Endodermal cell (in vitro differentiated cells): ENCODE data around the gene JPT2. TPM values are rescaled to one million over a fixed set of nuclear protein-coding genes. Genes with fewer than 3 reads are reported as not detected.
"Not testable (repeated sequence)": the region's sequence is repeated elsewhere in the genome, so short reads cannot be mapped to it uniquely, and the experiment has no call there.

ENCODE experiments used
- DNase-seq: peaks from one replicate; pipeline ENCODE4 v3.0.0-alpha.2; 2017
- H3K27ac ChIP-seq: 2 replicates; pipeline ENCODE4 v1.5.1; 2013; ENCODE audit warnings: mild to moderate bottlenecking, low read depth, low read length, moderate library complexity
- H3K27me3 ChIP-seq: 2 replicates; pipeline ENCODE4 v1.6.1; 2013; ENCODE audit warnings: mild to moderate bottlenecking, low read length, moderate library complexity; ENCODE audit not compliant: insufficient read depth, control insufficient read depth, poor library complexity, severe bottlenecking
- H3K36me3 ChIP-seq: 2 replicates; pipeline ENCODE4 v1.7.0; 2013; ENCODE audit warnings: mild to moderate bottlenecking, low read length, moderate library complexity; ENCODE audit not compliant: control insufficient read depth, insufficient read depth
- H3K4me1 ChIP-seq: one replicate; pipeline ENCODE4 v1.7.0; 2013; ENCODE audit warnings: low read length; ENCODE audit not compliant: control insufficient read depth, insufficient read depth
- H3K4me3 ChIP-seq: 2 replicates; pipeline ENCODE4 v1.5.1; 2013; ENCODE audit warnings: mild to moderate bottlenecking, low read length, moderate library complexity
- H3K9ac ChIP-seq: 2 replicates; pipeline ENCODE4 v1.6.1; 2013; ENCODE audit warnings: mild to moderate bottlenecking, low read length, moderate library complexity; ENCODE audit not compliant: poor library complexity, severe bottlenecking; ENCODE audit errors: extremely low read depth
- H3K9me3 ChIP-seq: 2 replicates; pipeline ENCODE4 v1.6.1; 2013; ENCODE audit warnings: mild to moderate bottlenecking, low read length, moderate library complexity; ENCODE audit not compliant: control insufficient read depth
- H3K27ac Mint-ChIP-seq: 2 replicates; pipeline ENCODE4 v1.8.0; 2020; ENCODE audit warnings: mixed read lengths
- H3K27me3 Mint-ChIP-seq: 2 replicates; pipeline ENCODE4 v1.8.0; 2021; ENCODE audit warnings: mild to moderate bottlenecking, mixed read lengths; ENCODE audit not compliant: insufficient read depth
- H3K36me3 Mint-ChIP-seq: 2 replicates; pipeline ENCODE4 v1.8.0; 2020; ENCODE audit warnings: low read depth, mixed read lengths
- H3K4me1 Mint-ChIP-seq: 2 replicates; pipeline ENCODE4 v1.8.0; 2020; ENCODE audit warnings: mixed read lengths
- H3K4me3 Mint-ChIP-seq: 2 replicates; pipeline ENCODE4 v1.8.0; 2020; ENCODE audit warnings: mild to moderate bottlenecking, moderate library complexity, mixed read lengths
- H3K9me3 Mint-ChIP-seq: 2 replicates; pipeline ENCODE4 v1.8.0; 2020; ENCODE audit warnings: mild to moderate bottlenecking, mixed read lengths
- WGBS, 2 experiments: methylation state at CpG; one replicate each; pipeline versions ENCODE4 v1.1.5 to v1.1.7; 2013; ENCODE audit warnings: missing lambda C conversion rate in 2 of 2, mixed read lengths in 1 of 2; ENCODE audit not compliant: insufficient coverage in 1 of 2, insufficient read length in 1 of 2; 5-methylcytosine and 5-hydroxymethylcytosine counted together
- total RNA-seq, 2 donors: library from RNA; stranded (reverse); fragmentation: NEBNext Ultra II Directional in 1 of 2; extraction: Animal tissue kit (Norgen Biotek cat#: 25700) in 1 of 2; gene quantifications; 2 replicates in 1 of 2; 3 replicates in 1 of 2; pipeline ENCODE4 v1.2.1, GENCODE V29; 2021
- TF ChIP-seq, protein P1 (sequence below): fragments of 200-600 bp; sonication (generic); conservative IDR thresholded peaks from 2 replicates; pipeline ENCODE4 v1.5.0; 2021; ENCODE audit warnings: antibody characterized with exemption, mild to moderate bottlenecking

The JPT2 gene
- total RNA-seq, 2 donors from 2014 or later, result 161 to 168 TPM

DNA sequence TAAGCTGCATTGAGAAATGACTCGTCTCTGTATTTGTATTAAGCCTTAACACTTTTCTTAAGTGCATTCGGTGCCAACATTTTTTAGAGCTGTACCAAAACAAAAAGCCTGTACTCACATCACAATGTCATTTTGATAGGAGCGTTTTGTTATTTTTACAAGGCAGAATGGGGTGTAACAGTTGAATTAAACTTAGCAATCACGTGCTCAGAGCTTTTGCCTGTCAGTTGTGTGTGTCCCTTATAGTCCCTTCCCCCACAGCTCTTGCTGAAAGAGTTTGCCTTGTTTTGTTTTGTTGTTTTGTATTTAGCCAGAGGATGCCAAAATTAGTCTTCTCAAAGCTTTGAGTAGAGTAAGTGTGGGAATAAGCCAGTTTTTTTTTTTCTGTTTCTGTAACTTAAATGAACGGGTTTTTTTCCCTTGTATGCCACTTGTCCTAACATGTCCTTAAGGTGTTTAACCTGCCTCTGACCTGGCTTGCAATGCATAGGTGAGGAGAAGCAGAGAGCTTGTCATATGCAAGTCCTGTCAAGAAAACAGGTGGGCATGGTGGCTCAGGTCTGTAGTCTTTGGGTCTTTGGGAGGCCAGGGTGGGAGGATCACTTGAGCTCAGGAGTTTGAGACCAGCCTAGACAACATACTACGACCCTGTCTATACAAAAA is 23.3 kb downstream of the JPT2 start:
- Histone ChIP-seq H3K4me1 (no peaks in the 10 kb centered on the region), H3K36me3 (peaks cover 73% of the 10 kb centered on the region), H3K4me3 (no peak overlapping the region), H3K9me3 (no peaks in the 10 kb centered on the region), H3K27me3 (no peaks in the 10 kb centered on the region), H3K9ac (no peak overlapping the region), H3K27ac (no peak overlapping the region)
- Mint-ChIP-seq H3K36me3 (peaks cover 69% of the 10 kb centered on the region), H3K4me1 (no peaks in the 10 kb centered on the region), H3K27me3 (no peaks in the 10 kb centered on the region), H3K4me3 (no peak overlapping the region), H3K9me3 (no peaks in the 10 kb centered on the region), H3K27ac (peak overlapping the region; percentile 53)
- 93 to 98% methylated on average over 5 of the region's 6 CpGs for WGBS, 2 experiments
- TF ChIP-seq, protein P1, sequence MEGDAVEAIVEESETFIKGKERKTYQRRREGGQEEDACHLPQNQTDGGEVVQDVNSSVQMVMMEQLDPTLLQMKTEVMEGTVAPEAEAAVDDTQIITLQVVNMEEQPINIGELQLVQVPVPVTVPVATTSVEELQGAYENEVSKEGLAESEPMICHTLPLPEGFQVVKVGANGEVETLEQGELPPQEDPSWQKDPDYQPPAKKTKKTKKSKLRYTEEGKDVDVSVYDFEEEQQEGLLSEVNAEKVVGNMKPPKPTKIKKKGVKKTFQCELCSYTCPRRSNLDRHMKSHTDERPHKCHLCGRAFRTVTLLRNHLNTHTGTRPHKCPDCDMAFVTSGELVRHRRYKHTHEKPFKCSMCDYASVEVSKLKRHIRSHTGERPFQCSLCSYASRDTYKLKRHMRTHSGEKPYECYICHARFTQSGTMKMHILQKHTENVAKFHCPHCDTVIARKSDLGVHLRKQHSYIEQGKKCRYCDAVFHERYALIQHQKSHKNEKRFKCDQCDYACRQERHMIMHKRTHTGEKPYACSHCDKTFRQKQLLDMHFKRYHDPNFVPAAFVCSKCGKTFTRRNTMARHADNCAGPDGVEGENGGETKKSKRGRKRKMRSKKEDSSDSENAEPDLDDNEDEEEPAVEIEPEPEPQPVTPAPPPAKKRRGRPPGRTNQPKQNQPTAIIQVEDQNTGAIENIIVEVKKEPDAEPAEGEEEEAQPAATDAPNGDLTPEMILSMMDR, result no peak
- no peak for DNase-seq

DNA sequence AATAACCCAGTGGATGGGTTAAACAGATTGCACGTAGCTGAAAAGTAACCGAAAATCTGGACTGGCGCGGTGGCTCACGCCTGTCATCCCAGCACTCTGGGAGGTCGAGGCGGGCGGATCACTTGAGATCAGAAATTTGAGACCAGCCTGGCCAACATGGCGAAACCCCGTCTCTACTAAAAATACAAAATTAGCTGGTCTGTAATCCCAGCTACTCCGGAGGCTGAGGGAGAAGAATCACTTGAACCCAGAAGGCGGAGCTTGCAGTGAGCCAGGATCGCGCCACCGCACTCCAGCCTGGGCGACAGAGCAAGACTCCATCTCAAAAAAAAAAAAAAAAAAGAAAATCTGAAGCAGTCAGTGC is 27.2 kb downstream of the JPT2 start:
- peak; percentile 67 for DNase-seq
- H3K4me1 ChIP-seq, H3K9me3 ChIP-seq, H3K27me3 Mint-ChIP-seq, H3K9me3 Mint-ChIP-seq, H3K27me3 ChIP-seq, H3K4me1 Mint-ChIP-seq: not testable (repeated sequence)
- Histone ChIP-seq H3K27ac (peak overlapping the region; percentile 86), H3K9ac (peak overlapping the region; percentile 88), H3K36me3 (peaks cover 39% of the 10 kb centered on the region), H3K4me3 (peak overlapping the region; percentile 89)
- H3K27ac Mint-ChIP-seq, result peak overlapping the region; percentile 96
- WGBS, 2 experiments, result 1 to 2% methylated on average over 9 to 16 of the region's 16 CpGs
- peaks cover 31% of the 10 kb centered on the region for H3K36me3 Mint-ChIP-seq
- H3K4me3 Mint-ChIP-seq, result peak overlapping the region; percentile 86

DNA sequence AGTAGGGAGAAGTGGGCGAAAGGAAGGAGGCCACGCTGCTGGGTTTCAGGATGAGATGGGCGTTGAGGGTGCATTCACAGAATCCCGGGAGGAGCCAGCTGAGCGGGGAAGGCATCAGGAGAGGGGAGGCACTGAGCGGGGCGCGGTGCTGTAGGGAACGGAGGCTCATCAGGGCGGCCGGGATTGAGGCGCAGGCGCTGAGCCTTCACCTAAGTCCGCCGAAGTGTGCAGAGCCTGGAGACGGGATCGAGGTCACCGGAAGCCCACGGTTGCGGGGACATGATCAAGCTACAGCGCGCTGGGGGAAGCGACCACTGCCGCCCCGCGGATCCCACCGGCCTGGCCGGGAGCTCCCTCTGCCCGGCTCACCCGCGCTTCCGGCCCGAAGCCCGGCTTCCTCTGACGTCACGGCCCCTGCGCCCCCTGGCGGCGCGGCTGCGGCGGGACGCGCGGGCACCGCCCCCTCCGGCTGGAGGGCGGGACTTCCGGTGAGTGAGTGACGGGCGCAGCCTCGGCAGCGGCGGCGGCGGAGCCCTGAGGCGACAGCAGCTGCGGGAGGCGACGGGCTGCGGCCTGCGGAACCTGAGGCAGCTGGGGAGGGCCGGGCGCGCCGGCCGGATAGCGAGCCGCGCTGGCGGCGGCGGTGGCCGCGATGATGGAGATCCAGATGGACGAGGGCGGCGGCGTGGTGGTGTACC is 27.8 kb downstream of the JPT2 start, which contains the start of gene MAPK8IP3:
MAPK8IP3 (plus strand) TSS at position 508 of the 698 bp plus-strand sequence; CDS start at position 653, 145 bp downstream.
- Mint-ChIP-seq H3K27me3 (no peaks in the 10 kb centered on the region), H3K27ac (peak within 1 kb of the TSS; percentile 96), H3K4me3 (peak within 1 kb of the TSS; percentile 86), H3K9me3 (no peaks in the 10 kb centered on the region), H3K4me1 (peaks cover 10% of the 10 kb centered on the region), H3K36me3 (peaks cover 27% of the 10 kb centered on the region)
- TF ChIP-seq, protein P1, result peak; percentile 96
- Histone ChIP-seq H3K27ac (peak within 1 kb of the TSS; percentile 86), H3K27me3 (no peaks in the 10 kb centered on the region), H3K4me1 (no peaks in the 10 kb centered on the region), H3K36me3 (peaks cover 34% of the 10 kb centered on the region), H3K9ac (peak within 1 kb of the TSS; percentile 88), H3K9me3 (no peaks in the 10 kb centered on the region), H3K4me3 (peak within 1 kb of the TSS; percentile 89)
- peak; percentile 98 for DNase-seq
- 0 to 1% methylated on average over 24 to 79 of the region's 79 CpGs for WGBS, 2 experiments
